Measurements from ENCODE around the gene APBA1.

DNA sequence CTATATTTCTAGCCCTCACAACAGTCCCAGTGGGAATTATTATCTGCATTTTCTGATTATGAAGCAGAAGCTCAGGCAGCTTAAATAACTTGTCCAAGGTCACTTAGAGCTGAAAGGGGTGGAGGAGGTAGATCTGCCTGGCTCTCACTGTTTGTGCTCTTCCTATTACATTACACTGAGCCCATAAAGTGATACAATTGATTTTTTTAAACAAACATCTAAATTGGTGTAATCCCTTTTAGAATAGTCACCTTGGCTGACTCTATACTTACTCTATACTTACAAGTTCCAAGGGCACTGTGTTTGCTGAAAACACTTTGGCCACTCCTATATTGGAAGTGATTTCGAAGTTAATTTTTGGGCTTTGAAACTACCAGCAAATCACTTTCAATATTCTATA, 144.7 kb downstream of the APBA1 start:
- TF ChIP-seq, protein P1, sequence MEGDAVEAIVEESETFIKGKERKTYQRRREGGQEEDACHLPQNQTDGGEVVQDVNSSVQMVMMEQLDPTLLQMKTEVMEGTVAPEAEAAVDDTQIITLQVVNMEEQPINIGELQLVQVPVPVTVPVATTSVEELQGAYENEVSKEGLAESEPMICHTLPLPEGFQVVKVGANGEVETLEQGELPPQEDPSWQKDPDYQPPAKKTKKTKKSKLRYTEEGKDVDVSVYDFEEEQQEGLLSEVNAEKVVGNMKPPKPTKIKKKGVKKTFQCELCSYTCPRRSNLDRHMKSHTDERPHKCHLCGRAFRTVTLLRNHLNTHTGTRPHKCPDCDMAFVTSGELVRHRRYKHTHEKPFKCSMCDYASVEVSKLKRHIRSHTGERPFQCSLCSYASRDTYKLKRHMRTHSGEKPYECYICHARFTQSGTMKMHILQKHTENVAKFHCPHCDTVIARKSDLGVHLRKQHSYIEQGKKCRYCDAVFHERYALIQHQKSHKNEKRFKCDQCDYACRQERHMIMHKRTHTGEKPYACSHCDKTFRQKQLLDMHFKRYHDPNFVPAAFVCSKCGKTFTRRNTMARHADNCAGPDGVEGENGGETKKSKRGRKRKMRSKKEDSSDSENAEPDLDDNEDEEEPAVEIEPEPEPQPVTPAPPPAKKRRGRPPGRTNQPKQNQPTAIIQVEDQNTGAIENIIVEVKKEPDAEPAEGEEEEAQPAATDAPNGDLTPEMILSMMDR (IDR thresholded peaks at IDR 0.05), result no peak
- no peak for TF ChIP-seq POLR2A (IDR thresholded peaks at IDR 0.05)

Data from heart left ventricle (tissue), 13 donors.